ENCODE measurements around the gene DHTKD1.

Gene DHTKD1

GRCh38 chr10:12111528-12111927, 42.8 kb downstream of the DHTKD1 start:
- H3K4me3 ChIP-seq, result no peak overlapping the region
- no peak for DNase-seq (ENCODE audit: low spot score)
- no peak for TF ChIP-seq CTCF (IDR thresholded peaks at IDR 0.05)
- H3K27ac ChIP-seq, result no peak overlapping the region

DNA sequence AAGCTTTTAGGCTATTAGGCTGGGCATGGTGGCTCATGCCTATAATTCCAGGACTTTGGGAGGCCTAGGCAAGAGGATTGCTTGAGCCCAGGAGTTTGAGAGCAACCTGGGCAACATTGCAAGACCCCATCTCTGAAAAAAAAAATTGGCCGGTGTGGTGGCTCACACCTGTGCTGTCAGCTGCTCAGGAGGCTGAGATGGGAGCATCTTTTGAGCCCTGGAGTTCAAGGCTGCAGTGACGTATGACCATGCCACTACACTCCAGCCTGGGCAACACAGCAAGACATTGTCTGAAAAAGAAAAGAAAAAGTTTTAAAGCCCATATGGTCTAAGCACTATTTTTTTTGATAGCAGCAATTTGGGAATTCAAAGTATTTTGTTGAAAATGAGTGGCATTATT, 44.9 kb downstream of the DHTKD1 start:
- no peak for DNase-seq (ENCODE audit: low spot score)
- Histone ChIP-seq H3K4me3 (no peak overlapping the region), H3K27ac (no peak overlapping the region)
- no peak for TF ChIP-seq CTCF (IDR thresholded peaks at IDR 0.05)

GRCh38 chr10:12121673-12122072, 52.9 kb downstream of the DHTKD1 start:
- TF ChIP-seq CTCF (IDR thresholded peaks at IDR 0.05), result no peak
- no peak for DNase-seq (ENCODE audit: low spot score)
- Histone ChIP-seq H3K27ac (no peak overlapping the region), H3K4me3 (no peak overlapping the region)

- Histone ChIP-seq H3K27ac (peak within 1 kb of the TSS; percentile 87 to 94), H3K4me3 (peak within 1 kb of the TSS; percentile 92)
- TF ChIP-seq CTCF (IDR thresholded peaks at IDR 0.05), result no peak
- peak; percentile 93 for DNase-seq (ENCODE audit: low spot score)
Measured at GRCh38 chr10:12129222-12130111, 60.7 kb downstream of the DHTKD1 start, which contains the start of gene SEC61A2. Gene SEC61A2 (plus strand): TSS chr10:12129677. CDS start chr10:12129788, 111 bp downstream.

DNA sequence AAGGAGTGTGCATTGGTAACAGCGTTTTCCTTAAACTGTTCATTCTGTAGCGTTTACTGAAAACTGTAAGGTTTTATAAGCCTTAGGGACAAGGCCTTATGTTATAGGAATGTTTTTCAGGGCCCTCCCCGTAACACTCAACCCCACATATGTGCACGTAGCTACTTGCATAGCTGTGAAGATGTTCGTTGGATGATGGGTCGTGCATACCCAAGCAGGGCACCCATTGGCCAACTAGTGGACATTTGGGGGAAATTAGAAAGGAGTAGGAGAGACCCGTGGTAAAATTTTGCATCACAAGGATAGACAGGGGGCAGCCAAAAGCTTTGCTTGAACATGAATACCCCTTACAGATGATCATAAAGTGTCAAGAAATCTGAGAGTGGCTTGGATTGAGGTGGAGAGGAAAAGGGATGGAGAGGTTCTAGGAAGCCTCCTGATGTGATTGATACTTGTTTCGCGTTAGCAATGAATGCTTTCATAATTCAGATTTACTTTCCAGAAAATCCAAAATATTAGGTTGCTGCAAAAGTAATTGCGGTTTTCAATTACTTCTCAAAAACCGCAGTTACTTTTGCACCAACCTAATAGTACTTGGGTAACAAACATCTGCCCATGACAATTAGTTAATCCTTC, 61.6 kb downstream of the DHTKD1 start:
- DNase-seq (ENCODE audit: low spot score), result no peak
- peak; percentile 18 for TF ChIP-seq CTCF (IDR thresholded peaks at IDR 0.05)
- peak overlapping the region; percentile 92 for H3K4me3 ChIP-seq
- H3K27ac ChIP-seq, result peak overlapping the region; percentile 87 to 94

- no peak overlapping the region for H3K27ac ChIP-seq
- no peak overlapping the region for H3K4me3 ChIP-seq
- TF ChIP-seq CTCF (IDR thresholded peaks at IDR 0.05), result no peak
Measured at GRCh38 chr10:12135631-12136030, 66.9 kb downstream of the DHTKD1 start.

More at GRCh38 chr10:12135631-12136030, 66.9 kb downstream of the DHTKD1 start:
- DNase-seq (ENCODE audit: low spot score), result no peak

All from coronary artery (tissue), 2 donors.